ENCODE measurements around the gene KRTAP26-1. TPM values are rescaled to one million over a fixed set of nuclear protein-coding genes. Genes with fewer than 3 reads are reported as not detected.

KRTAP26-1 gene
- total and polyA plus RNA-seq, 11 donors: not detected

DNA sequence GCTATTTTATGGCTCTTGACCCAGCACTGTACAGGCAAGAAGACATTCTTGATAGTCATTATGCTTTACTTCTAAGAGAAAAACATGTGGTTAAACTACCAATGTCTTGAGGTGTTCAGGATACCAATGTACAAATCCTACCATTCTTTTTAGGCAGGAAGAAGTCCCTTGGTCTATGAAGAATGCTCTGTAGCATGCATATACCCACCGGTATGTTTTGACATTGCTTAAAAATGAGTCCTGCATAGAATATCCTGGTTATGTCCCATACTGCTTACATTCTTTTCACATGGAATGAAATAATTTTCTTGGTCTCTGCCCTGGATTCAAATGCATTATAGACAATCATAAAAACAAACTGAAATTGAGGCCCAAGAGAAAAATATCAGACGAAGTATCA, 12.6 kb upstream of the KRTAP26-1 start:
- 86 to 93% (median 87%) methylated on average over 2 of the region's 2 CpGs for WGBS, 4 donors
- Histone ChIP-seq H3K27ac (no peak overlapping the region), H3K4me1 (no peaks in the 10 kb centered on the region), H3K4me3 (no peak overlapping the region), H3K27me3 (no peaks in the 10 kb centered on the region), H3K9me3 (no peaks in the 10 kb centered on the region), H3K36me3 (no peaks in the 10 kb centered on the region)
- ATAC-seq (no peak), DNase-seq (no peak)
- intact Hi-C loops (cut with DNase I): no loop called here
- TF ChIP-seq, protein P1, sequence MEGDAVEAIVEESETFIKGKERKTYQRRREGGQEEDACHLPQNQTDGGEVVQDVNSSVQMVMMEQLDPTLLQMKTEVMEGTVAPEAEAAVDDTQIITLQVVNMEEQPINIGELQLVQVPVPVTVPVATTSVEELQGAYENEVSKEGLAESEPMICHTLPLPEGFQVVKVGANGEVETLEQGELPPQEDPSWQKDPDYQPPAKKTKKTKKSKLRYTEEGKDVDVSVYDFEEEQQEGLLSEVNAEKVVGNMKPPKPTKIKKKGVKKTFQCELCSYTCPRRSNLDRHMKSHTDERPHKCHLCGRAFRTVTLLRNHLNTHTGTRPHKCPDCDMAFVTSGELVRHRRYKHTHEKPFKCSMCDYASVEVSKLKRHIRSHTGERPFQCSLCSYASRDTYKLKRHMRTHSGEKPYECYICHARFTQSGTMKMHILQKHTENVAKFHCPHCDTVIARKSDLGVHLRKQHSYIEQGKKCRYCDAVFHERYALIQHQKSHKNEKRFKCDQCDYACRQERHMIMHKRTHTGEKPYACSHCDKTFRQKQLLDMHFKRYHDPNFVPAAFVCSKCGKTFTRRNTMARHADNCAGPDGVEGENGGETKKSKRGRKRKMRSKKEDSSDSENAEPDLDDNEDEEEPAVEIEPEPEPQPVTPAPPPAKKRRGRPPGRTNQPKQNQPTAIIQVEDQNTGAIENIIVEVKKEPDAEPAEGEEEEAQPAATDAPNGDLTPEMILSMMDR (IDR thresholded peaks at IDR 0.05): no peak
- TF ChIP-seq POLR2A (IDR thresholded peaks at IDR 0.05): no peak

DNA sequence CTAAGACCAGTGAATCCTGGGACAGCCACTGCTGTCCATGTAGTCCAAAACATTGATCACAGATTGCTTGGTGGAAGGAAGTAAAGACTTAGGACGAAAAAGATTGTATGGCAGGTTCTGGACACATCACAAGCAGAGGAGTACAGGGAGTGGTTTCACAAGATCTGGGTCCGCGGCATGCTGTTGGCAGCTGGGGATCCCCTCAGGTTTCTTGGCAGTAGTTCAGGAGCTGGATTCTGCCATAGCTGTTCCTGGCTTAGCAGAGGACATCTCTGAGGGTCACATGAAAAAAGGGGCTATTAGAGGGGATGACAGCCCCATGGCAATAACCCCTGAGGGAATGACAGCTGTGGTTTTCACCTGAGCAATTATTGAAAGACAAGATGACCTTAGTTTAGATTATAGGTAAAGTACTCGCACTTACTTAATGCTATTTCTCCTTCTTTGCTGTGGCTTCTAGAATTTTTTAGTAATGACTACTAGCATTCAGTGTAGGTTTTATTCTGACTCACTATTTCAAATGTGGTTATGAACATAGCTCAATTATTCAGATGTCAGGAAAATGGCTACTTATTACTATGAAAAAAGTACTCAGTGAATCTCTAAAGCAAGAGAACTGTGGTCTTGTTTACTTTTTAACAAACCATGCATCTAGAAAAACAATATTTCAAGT, 9.2 kb upstream of the KRTAP26-1 start:
- DNase-seq: no peak
- 68 to 88% (median 78%) methylated on average over 4 of the region's 4 CpGs for WGBS, 4 donors
- no peaks in the 10 kb centered on the region for H3K4me1 ChIP-seq

DNA sequence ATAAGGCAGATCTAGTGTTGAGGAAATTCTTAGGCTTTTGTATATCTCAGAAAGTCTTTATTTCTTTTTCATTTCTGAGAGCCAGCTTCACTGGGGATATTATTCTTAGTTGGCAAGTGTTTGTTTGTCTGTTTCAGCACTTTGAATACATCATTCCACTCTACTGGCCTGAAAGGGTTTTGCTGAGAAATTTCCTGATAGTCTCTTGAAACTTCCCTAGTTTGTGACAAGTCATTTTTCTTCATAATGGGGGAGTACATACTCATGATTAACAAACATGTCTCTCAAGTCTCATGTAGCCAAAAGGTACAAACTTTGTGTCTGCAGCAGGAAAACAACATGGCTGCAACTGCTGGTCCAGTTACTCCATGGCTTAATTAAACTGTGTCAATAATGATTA, 6.3 kb upstream of the KRTAP26-1 start:
- intact Hi-C loops (cut with DNase I): no loop called here
- peaks cover 0 to 20% (median 4%) of the 10 kb centered on the region in 12 donors for H3K9me3 ChIP-seq
- H3K36me3 ChIP-seq: no peaks in the 10 kb centered on the region
- ATAC-seq: no peak
- no peaks in the 10 kb centered on the region for H3K27me3 ChIP-seq
- DNase-seq: no peak
- no peak for TF ChIP-seq POLR2A (IDR thresholded peaks at IDR 0.05)
- TF ChIP-seq, protein P1 (IDR thresholded peaks at IDR 0.05): no peak
- H3K4me1 ChIP-seq: no peaks in the 10 kb centered on the region
- no peak overlapping the region for H3K27ac ChIP-seq
- no peak overlapping the region for H3K4me3 ChIP-seq

More for the DNA sequence above, 9.2 kb upstream of the KRTAP26-1 start:
- Histone ChIP-seq H3K9me3 (peaks cover 0 to 20% (median 4%) of the 10 kb centered on the region in 12 donors), H3K27ac (no peak overlapping the region), H3K27me3 (no peaks in the 10 kb centered on the region), H3K36me3 (no peaks in the 10 kb centered on the region), H3K4me3 (no peak overlapping the region)
- no peak for ATAC-seq
- intact Hi-C loops (cut with DNase I): no loop called here
- TF ChIP-seq, protein P1 (IDR thresholded peaks at IDR 0.05): no peak
- TF ChIP-seq POLR2A (IDR thresholded peaks at IDR 0.05): no peak

DNA sequence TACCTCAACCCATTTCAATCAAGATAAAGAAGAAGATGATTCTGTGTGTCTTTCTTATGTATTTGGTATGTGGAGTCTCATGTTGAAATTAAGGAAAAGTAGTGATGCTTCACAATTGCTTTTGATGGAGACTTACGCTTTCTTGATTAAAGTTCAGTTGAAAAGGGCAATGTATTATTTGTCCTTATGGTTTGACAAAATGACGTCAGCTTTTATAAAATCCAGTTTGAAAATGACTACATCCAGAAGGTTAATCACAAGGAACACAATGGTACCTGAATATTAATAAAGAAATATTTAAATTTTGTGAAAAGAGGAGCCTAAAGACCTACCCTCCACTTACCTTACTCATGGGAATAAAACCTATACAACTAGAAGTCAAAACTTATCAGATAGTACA, 4.4 kb downstream of the KRTAP26-1 start:
- no peaks in the 10 kb centered on the region for H3K36me3 ChIP-seq
- ATAC-seq (no peak), DNase-seq (no peak)
- intact Hi-C loops (cut with DNase I): no loop called here
- peaks cover 0 to 4% (median 0%) of the 10 kb centered on the region in 9 donors for H3K27me3 ChIP-seq
- no peaks in the 10 kb centered on the region for H3K4me1 ChIP-seq
- no peak overlapping the region for H3K27ac ChIP-seq
- H3K4me3 ChIP-seq: no peak overlapping the region
- WGBS, 4 donors: 86 to 89% (median 88%) methylated on average over 2 of the region's 2 CpGs
- TF ChIP-seq, protein P1 (IDR thresholded peaks at IDR 0.05): no peak
- no peak for TF ChIP-seq POLR2A (IDR thresholded peaks at IDR 0.05)
- H3K9me3 ChIP-seq: no peaks in the 10 kb centered on the region
